Erythroblast (primary cell): ENCODE data around the gene CERS2.

Experiments
- GATA1 ChIP-seq: IDR thresholded peaks from 2 replicates; pipeline ENCODE4 v1.6.1; 2011; ENCODE audit warnings: low read depth, mild to moderate bottlenecking, control low read depth, low read length, moderate library complexity
- POLR2A ChIP-seq: IDR thresholded peaks from 2 replicates; pipeline ENCODE4 v1.6.1; 2011; ENCODE audit warnings: mild to moderate bottlenecking, low read length

DNA sequence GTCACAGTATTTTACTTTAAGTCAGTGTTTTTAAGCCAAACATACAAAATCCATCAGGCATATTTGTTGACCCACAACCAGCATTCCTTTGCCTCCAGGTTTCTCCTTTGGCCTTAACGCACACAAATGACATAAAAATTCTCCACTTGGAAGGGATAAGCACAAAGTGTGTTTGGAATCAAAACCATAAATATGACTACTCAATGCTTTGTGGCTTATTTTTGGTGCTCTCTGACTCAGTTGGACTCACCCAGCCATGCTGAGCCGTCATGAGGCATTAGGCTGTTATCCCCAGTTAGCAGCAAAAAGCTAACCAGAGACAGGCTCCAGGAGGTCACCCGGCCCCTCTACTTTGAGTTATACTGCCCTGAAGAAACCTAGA is 34.6 kb upstream of the CERS2 start:
- TF ChIP-seq POLR2A (no peak), GATA1 (no peak)
